Measurements from ENCODE around the gene HTR1D. TPM values are rescaled to one million over a fixed set of nuclear protein-coding genes. Genes with fewer than 3 reads are reported as not detected.
A peak's percentile ranks its signal among the peaks of the same experiment; 100 is the strongest.

Gene HTR1D
- total RNA-seq, 1 experiment from 2014 or later, result 5.4 TPM

DNA sequence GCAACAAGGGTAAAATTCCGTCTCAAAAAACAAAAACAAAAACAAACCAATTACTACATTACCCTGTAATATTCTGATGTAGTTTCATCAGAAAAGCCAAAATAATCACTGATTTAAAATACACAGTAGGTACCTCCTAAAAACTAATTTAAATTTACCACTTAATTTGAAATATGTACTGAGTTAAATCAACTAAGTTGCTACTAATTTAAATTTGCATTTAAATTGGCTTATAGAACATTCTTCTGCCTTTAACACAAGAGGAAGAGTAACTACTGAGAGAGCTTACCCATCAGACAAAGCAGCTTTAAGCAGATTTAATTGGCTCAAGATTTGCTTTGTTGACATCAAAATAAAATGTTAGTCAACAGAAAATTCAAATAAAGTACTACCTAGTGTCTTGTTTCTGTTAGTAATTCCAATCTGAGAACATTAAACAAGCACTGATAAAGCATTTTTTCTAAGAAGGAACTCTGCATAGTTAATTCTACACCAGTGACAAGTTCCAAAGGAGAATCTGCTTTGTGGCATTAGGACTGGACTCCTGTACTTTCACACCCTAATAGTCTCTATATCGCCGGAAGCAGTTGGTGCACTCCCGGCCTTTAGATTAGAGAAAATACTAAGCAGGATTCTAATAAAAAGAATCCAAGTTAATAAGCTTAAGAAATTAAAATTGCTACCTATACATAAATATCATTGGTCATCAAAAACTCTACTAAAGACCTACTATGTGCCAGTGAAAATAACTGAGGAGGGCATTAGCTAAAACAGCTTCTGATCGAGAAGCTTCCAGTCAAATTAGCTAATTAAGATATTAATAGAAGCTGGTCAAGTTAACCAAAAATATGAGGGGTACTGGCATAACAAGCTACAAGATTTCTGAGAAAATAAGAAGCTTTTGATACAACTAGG lies 57.1 kb downstream of the HTR1D start:
- Mint-ChIP-seq H3K27me3 (ENCODE audit: low read depth) (no peaks in the 10 kb centered on the region), H3K4me1 (peaks cover 40% of the 10 kb centered on the region), H3K36me3 (no peaks in the 10 kb centered on the region), H3K4me3 (no peak overlapping the region), H3K27ac (no peak overlapping the region), H3K9me3 (no peaks in the 10 kb centered on the region)
- POLR2A ChIA-PET, result interaction anchor here (0.6 kb wide), 1 partner anchor 184 kb away, joined by 3 read pairs; the partner anchor contains the start of gene HNRNPR
- TF ChIP-seq MYBL2 (CRISPR knock-in tag; IDR thresholded peaks at IDR 0.05) (no peak), SOX15 (CRISPR knock-in tag; IDR thresholded peaks at IDR 0.05) (no peak), JUN (CRISPR knock-in tag; IDR thresholded peaks at IDR 0.05) (no peak), FOXK1 (CRISPR knock-in tag; IDR thresholded peaks at IDR 0.05) (no peak)
- TF ChIP-seq, protein P1, sequence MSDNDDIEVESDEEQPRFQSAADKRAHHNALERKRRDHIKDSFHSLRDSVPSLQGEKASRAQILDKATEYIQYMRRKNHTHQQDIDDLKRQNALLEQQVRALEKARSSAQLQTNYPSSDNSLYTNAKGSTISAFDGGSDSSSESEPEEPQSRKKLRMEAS (CRISPR knock-in tag; IDR thresholded peaks at IDR 0.05), result no peak
- TF ChIP-seq, protein P2, sequence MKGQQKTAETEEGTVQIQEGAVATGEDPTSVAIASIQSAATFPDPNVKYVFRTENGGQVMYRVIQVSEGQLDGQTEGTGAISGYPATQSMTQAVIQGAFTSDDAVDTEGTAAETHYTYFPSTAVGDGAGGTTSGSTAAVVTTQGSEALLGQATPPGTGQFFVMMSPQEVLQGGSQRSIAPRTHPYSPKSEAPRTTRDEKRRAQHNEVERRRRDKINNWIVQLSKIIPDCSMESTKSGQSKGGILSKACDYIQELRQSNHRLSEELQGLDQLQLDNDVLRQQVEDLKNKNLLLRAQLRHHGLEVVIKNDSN (CRISPR knock-in tag; IDR thresholded peaks at IDR 0.05), result no peak
- CTCF ChIA-PET, result interaction anchor here (0.5 to 1.5 kb wide), 4 partner anchors 10 to 79 kb away, joined by 3 to 4 read pairs (median 3); no protein-coding TSS in a partner anchor
- DNase-seq (ENCODE audit: low spot score) (no peak), ATAC-seq (no peak)

DNA sequence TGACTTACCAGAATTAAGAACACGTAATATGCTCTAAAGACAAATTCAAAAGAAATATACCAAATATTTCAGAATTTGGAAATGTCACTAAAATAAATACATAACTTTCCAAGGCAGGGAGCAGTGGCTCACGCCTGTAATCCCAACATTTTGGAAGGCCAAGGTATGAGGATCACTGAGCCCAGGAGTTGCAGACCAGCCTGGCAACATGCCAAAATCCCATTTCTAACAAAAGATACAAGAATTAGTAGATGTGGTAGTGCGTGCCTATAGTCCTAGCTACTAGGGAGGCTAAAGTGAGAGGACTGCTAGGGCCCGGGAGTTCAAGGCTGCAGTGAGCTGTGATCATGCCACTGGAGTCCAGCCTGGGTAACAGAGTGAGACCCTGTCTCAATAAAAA lies 60.4 kb downstream of the HTR1D start:
- no peaks in the 10 kb centered on the region for H3K27me3 Mint-ChIP-seq (ENCODE audit: low read depth)

More for the DNA sequence above, 60.4 kb downstream of the HTR1D start:
- Mint-ChIP-seq H3K9me3 (no peaks in the 10 kb centered on the region), H3K4me1 (peaks cover 42% of the 10 kb centered on the region), H3K36me3 (no peaks in the 10 kb centered on the region), H3K4me3 (no peak overlapping the region), H3K27ac (peak overlapping the region; percentile 45; the same call in 1 of the 2 replicates)
- ATAC-seq, result no peak
- CTCF ChIA-PET, result no interaction called here
- POLR2A ChIA-PET, result no interaction called here
- TF ChIP-seq, protein P3, sequence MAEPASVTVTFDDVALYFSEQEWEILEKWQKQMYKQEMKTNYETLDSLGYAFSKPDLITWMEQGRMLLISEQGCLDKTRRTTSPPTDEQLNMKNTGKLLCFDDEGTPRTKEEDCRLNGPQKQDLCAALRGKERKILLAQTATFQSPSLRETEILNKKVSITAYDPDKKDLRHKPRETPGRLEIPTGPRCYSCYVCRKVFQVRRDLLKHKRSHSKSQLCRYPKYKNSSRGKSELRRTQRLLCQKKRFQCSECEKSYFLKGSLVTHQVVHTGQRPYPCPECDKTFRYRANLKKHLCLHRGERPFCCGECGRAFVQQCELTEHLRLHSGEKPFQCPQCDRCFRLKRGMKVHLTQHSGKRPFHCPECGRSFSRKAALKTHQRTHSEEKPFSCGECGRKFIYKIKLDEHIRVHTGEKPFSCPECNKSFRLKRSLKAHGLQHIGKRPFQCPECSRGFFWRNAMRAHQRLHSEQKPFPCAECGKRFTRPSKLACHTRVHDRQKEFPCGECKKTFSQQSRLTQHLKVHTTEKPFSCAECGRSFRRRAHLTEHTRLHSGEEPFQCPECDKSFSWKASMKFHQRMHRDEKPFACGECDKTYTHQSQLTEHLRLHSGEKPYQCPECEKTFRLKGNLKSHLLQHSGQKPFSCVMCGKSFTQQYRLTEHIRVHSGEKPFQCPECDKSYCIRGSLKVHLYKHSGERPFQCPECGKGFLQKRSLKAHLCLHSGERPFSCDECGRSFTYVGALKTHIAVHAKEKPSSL (CRISPR knock-in tag; conservative IDR thresholded peaks at IDR 0.05), result no peak
- TF ChIP-seq MXD4 (CRISPR knock-in tag; IDR thresholded peaks at IDR 0.05; ENCODE audit: borderline replicate concordance) (no peak), RELA (CRISPR knock-in tag; IDR thresholded peaks at IDR 0.05; ENCODE audit: borderline replicate concordance) (no peak), TEAD1 (CRISPR knock-in tag; IDR thresholded peaks at IDR 0.05) (no peak), FOXJ3 (CRISPR knock-in tag; IDR thresholded peaks at IDR 0.05; ENCODE audit: borderline replicate concordance) (no peak), TCF7 (CRISPR knock-in tag; IDR thresholded peaks at IDR 0.05; ENCODE audit: low read depth) (no peak), KAT7 (CRISPR knock-in tag; IDR thresholded peaks at IDR 0.05; ENCODE audit: borderline replicate concordance) (no peak), ZNF121 (CRISPR knock-in tag; IDR thresholded peaks at IDR 0.05) (no peak), NR2C2 (CRISPR knock-in tag; IDR thresholded peaks at IDR 0.05) (no peak), FOXK1 (CRISPR knock-in tag; IDR thresholded peaks at IDR 0.05) (no peak), GABPB1 (CRISPR knock-in tag; IDR thresholded peaks at IDR 0.05) (no peak)
- TF ChIP-seq, protein P4, sequence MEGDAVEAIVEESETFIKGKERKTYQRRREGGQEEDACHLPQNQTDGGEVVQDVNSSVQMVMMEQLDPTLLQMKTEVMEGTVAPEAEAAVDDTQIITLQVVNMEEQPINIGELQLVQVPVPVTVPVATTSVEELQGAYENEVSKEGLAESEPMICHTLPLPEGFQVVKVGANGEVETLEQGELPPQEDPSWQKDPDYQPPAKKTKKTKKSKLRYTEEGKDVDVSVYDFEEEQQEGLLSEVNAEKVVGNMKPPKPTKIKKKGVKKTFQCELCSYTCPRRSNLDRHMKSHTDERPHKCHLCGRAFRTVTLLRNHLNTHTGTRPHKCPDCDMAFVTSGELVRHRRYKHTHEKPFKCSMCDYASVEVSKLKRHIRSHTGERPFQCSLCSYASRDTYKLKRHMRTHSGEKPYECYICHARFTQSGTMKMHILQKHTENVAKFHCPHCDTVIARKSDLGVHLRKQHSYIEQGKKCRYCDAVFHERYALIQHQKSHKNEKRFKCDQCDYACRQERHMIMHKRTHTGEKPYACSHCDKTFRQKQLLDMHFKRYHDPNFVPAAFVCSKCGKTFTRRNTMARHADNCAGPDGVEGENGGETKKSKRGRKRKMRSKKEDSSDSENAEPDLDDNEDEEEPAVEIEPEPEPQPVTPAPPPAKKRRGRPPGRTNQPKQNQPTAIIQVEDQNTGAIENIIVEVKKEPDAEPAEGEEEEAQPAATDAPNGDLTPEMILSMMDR (IDR thresholded peaks at IDR 0.05), result no peak
- TF ChIP-seq, protein P5, sequence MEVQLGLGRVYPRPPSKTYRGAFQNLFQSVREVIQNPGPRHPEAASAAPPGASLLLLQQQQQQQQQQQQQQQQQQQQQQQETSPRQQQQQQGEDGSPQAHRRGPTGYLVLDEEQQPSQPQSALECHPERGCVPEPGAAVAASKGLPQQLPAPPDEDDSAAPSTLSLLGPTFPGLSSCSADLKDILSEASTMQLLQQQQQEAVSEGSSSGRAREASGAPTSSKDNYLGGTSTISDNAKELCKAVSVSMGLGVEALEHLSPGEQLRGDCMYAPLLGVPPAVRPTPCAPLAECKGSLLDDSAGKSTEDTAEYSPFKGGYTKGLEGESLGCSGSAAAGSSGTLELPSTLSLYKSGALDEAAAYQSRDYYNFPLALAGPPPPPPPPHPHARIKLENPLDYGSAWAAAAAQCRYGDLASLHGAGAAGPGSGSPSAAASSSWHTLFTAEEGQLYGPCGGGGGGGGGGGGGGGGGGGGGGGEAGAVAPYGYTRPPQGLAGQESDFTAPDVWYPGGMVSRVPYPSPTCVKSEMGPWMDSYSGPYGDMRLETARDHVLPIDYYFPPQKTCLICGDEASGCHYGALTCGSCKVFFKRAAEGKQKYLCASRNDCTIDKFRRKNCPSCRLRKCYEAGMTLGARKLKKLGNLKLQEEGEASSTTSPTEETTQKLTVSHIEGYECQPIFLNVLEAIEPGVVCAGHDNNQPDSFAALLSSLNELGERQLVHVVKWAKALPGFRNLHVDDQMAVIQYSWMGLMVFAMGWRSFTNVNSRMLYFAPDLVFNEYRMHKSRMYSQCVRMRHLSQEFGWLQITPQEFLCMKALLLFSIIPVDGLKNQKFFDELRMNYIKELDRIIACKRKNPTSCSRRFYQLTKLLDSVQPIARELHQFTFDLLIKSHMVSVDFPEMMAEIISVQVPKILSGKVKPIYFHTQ (CRISPR knock-in tag; IDR thresholded peaks at IDR 0.05), result no peak
- TF ChIP-seq, protein P6, sequence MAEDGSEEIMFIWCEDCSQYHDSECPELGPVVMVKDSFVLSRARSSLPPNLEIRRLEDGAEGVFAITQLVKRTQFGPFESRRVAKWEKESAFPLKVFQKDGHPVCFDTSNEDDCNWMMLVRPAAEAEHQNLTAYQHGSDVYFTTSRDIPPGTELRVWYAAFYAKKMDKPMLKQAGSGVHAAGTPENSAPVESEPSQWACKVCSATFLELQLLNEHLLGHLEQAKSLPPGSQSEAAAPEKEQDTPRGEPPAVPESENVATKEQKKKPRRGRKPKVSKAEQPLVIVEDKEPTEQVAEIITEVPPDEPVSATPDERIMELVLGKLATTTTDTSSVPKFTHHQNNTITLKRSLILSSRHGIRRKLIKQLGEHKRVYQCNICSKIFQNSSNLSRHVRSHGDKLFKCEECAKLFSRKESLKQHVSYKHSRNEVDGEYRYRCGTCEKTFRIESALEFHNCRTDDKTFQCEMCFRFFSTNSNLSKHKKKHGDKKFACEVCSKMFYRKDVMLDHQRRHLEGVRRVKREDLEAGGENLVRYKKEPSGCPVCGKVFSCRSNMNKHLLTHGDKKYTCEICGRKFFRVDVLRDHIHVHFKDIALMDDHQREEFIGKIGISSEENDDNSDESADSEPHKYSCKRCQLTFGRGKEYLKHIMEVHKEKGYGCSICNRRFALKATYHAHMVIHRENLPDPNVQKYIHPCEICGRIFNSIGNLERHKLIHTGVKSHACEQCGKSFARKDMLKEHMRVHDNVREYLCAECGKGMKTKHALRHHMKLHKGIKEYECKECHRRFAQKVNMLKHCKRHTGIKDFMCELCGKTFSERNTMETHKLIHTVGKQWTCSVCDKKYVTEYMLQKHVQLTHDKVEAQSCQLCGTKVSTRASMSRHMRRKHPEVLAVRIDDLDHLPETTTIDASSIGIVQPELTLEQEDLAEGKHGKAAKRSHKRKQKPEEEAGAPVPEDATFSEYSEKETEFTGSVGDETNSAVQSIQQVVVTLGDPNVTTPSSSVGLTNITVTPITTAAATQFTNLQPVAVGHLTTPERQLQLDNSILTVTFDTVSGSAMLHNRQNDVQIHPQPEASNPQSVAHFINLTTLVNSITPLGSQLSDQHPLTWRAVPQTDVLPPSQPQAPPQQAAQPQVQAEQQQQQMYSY (CRISPR knock-in tag; IDR thresholded peaks at IDR 0.05), result no peak
- no peak for DNase-seq (ENCODE audit: low spot score)

All from WTC11 (cell line).